NCI-H2081 (cell line): ENCODE data around the gene HEMGN.

ENCODE experiments used
- DNase-seq, 2 experiments: peaks; one replicate each; lab custom pipeline; 2025; lab: John Stamatoyannopoulos, UW

The HEMGN gene

GRCh38 chr9:97930972-97931371, 7.0 kb downstream of the HEMGN start:
- no peak for DNase-seq

- no peak for DNase-seq
Observed at GRCh38 chr9:97928986-97929604, 8.9 kb downstream of the HEMGN start.

GRCh38 chr9:97925497-97926334, 12.3 kb downstream of the HEMGN start:
- no peak for DNase-seq

- DNase-seq, result no peak
Observed at GRCh38 chr9:97924386-97924785, 13.6 kb downstream of the HEMGN start.

- DNase-seq, result peak; percentile 74 to 81
Observed at GRCh38 chr9:97923529-97924108, 14.4 kb downstream of the HEMGN start.

- DNase-seq, result peak; percentile 95 to 98
Observed at GRCh38 chr9:97921959-97922724, 15.8 kb downstream of the HEMGN start, which contains the start of gene TRMO. TRMO (minus strand) TSS chr9:97922500; CDS start chr9:97922493, 7 bp downstream.

GRCh38 chr9:97919217-97919813, 18.7 kb downstream of the HEMGN start:
- no peak for DNase-seq

GRCh38 chr9:97918611-97919010, 19.4 kb downstream of the HEMGN start:
- no peak for DNase-seq

- no peak for DNase-seq
Observed at GRCh38 chr9:97911970-97912369, 26.0 kb downstream of the HEMGN start.

GRCh38 chr9:97911528-97911927, 26.4 kb downstream of the HEMGN start:
- no peak for DNase-seq

GRCh38 chr9:97910357-97910756, 27.6 kb downstream of the HEMGN start:
- DNase-seq, result no peak

GRCh38 chr9:97908705-97909104, 29.3 kb downstream of the HEMGN start:
- no peak for DNase-seq

- no peak for DNase-seq
Observed at GRCh38 chr9:97907632-97908031, 30.3 kb downstream of the HEMGN start.

GRCh38 chr9:97907046-97907445, 30.9 kb downstream of the HEMGN start:
- no peak for DNase-seq

- DNase-seq, result no peak
Observed at GRCh38 chr9:97906236-97906831, 31.6 kb downstream of the HEMGN start.

- DNase-seq, result no peak
Observed at GRCh38 chr9:97905228-97905627, 32.7 kb downstream of the HEMGN start.

GRCh38 chr9:97904725-97905124, 33.2 kb downstream of the HEMGN start:
- DNase-seq, result no peak

- no peak for DNase-seq
Observed at GRCh38 chr9:97903177-97903576, 34.8 kb downstream of the HEMGN start.

- DNase-seq, result peak; percentile 50 to 66
Observed at GRCh38 chr9:97900738-97901565, 37.0 kb downstream of the HEMGN start.

- DNase-seq, result no peak
Observed at GRCh38 chr9:97900103-97900737, 37.8 kb downstream of the HEMGN start.
